WERI-Rb-1 (cell line): ENCODE measurements around the gene DDRGK1.
A peak's percentile ranks its signal among the peaks of the same experiment; 100 is the strongest.

Experiments used
- DNase-seq: peaks from one replicate; pipeline ENCODE4 v3.0.0-alpha.2; 2020
- H3K27ac ChIP-seq: fragments of 250-450 bp; sonication (Bioruptor Pico); 2 replicates; pipeline ENCODE4 v1.5.1; 2020; ENCODE audit warnings: mild to moderate bottlenecking, moderate library complexity
- H3K27me3 ChIP-seq: fragments of 250-450 bp; sonication (Bioruptor Pico); 2 replicates; pipeline ENCODE4 v1.5.1; 2021; ENCODE audit warnings: mild to moderate bottlenecking, low read depth, moderate library complexity; ENCODE audit not compliant: insufficient read depth, severe bottlenecking
- H3K36me3 ChIP-seq: fragments of 250-450 bp; sonication (Bioruptor Pico); 2 replicates; pipeline ENCODE4 v1.5.1; 2020; ENCODE audit warnings: mild to moderate bottlenecking, moderate library complexity
- H3K4me3 ChIP-seq: 2 replicates; pipeline ENCODE4 v1.5.1; 2011; ENCODE audit warnings: low read depth, mild to moderate bottlenecking, control low read depth, low read length
- H3K9me3 ChIP-seq: fragments of 250-450 bp; sonication (Bioruptor Pico); 2 replicates; pipeline ENCODE4 v1.5.1; 2021; ENCODE audit warnings: mild to moderate bottlenecking, moderate library complexity; ENCODE audit not compliant: severe bottlenecking
- TF ChIP-seq, protein P1 (sequence below): IDR thresholded peaks from 2 replicates; pipeline ENCODE4 v1.5.1; 2011; ENCODE audit warnings: low read depth, mild to moderate bottlenecking, control low read depth, inconsistent platforms, low read length

The DDRGK1 gene

DNA sequence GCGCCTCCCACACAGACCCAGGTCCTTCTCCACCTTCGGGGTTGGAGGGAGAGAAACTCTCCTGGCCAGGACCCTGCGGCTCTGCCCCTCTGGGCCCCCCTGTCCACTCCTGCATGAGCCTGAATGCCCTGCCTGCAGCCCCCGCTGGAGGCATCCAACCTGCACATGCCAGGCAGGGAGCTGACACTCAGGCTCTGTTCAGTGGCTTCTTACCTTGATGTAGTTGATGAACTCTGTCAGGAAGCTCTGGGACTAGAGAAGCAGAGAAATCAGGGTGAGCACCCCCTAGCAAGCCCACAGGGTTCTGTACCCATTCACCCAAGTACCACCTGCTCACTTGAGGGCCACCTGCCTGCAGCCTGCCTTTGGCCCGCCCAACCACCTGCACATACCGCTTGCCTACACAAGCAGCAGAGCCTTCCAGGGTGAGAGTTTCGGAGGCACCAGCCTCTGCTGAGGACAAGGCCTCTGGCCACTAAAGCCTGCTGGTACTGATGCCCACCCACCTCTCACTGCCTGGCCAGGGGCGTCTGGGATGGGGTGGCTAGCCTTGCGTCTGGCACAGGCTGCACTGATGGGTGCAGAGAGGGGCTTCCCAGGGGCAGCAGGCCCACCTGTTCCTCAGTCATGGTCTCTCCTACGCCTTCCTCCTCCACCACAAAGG lies 9.7 kb downstream of the DDRGK1 start:
- DNase-seq, result no peak
- no peak overlapping the region for H3K4me3 ChIP-seq
- H3K9me3 ChIP-seq, result no peaks in the 10 kb centered on the region
- TF ChIP-seq, protein P1, sequence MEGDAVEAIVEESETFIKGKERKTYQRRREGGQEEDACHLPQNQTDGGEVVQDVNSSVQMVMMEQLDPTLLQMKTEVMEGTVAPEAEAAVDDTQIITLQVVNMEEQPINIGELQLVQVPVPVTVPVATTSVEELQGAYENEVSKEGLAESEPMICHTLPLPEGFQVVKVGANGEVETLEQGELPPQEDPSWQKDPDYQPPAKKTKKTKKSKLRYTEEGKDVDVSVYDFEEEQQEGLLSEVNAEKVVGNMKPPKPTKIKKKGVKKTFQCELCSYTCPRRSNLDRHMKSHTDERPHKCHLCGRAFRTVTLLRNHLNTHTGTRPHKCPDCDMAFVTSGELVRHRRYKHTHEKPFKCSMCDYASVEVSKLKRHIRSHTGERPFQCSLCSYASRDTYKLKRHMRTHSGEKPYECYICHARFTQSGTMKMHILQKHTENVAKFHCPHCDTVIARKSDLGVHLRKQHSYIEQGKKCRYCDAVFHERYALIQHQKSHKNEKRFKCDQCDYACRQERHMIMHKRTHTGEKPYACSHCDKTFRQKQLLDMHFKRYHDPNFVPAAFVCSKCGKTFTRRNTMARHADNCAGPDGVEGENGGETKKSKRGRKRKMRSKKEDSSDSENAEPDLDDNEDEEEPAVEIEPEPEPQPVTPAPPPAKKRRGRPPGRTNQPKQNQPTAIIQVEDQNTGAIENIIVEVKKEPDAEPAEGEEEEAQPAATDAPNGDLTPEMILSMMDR, result no peak
- no peak overlapping the region for H3K27ac ChIP-seq
- peaks cover 77% of the 10 kb centered on the region for H3K36me3 ChIP-seq
- H3K27me3 ChIP-seq, result no peaks in the 10 kb centered on the region

DNA sequence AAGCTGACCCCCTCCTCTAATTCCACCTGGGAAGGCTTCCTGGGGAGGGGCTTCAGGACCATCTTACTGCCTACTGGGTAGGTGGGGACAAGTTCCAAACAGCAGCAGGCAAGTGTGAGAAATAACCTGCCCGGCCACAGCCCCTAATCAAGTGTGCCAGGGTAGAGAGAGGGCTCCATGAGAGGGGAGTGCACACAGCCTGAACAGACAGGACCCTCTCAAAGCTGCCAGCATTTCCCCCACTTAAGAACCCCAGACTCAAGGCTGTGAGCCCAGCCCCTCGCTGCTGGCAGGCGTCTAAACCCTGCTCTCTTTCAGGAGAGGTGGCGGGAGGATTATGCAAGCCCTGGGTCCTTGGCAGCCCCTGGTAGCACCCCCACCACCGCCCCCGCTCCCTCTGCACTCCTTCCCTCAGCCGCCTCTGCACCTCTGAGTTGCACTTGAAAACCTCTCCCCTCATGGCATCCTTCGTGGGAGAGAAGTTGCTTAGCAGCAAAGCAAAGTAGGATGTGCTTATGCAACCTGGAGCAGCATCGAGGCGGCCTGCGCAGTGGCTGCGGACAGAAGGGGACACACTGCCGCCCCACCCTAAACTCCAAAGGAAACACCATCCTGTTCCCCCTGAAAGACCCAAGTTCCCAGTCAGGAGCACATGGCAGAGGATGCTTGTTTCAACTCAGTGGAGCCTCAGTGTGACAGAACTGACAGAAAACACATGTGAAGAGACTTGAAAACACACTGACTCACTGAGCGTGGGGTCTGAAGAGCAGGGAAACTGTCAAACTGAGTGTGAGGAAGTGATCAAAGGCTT lies 10.5 kb downstream of the DDRGK1 start:
- DNase-seq, result no peak
- Histone ChIP-seq H3K36me3 (peaks cover 74% of the 10 kb centered on the region), H3K4me3 (no peak overlapping the region), H3K9me3 (no peaks in the 10 kb centered on the region), H3K27me3 (no peaks in the 10 kb centered on the region), H3K27ac (no peak overlapping the region)
- TF ChIP-seq, protein P1, result no peak

DNA sequence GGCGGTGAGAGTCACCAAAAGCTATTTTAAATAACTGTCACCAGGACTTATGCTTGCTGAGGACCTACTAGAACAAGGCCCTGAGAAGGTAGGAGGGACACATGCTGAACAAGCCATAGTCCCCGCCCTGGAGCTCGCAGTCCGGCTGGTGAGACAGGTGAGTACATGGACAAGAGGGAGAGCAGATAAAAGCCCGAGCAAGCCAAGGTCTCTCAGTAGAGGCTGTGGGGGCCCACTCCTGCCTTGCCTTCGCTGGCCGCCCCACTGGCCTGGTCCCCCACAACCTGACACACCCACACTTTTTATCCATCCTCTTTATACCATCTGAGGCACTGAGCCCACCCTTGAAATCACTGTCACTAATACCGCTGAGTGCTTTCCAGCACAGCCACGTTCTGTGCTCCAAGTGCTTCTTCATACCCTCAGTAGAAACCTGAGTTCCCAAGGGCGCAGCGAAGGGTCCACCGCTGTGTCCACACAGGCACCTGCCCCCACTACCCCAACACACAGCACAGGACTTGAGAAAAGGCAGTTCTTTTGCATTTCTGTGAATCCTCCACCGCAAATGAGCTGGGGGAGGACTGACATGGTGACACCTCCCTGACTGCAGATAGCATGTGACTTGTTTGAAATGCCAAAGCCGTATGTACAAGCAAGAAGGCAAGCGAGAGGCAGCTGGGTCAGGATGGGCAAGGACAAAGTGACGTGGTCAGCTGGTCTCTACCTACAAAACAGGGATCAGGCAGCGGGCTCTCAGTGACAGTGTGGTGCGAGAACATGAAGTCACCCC lies 12.1 kb downstream of the DDRGK1 start:
- Histone ChIP-seq H3K4me3 (no peak overlapping the region), H3K36me3 (peaks cover 74% of the 10 kb centered on the region), H3K9me3 (no peaks in the 10 kb centered on the region), H3K27ac (no peak overlapping the region), H3K27me3 (no peaks in the 10 kb centered on the region)
- TF ChIP-seq, protein P1, result no peak
- DNase-seq, result no peak

DNA sequence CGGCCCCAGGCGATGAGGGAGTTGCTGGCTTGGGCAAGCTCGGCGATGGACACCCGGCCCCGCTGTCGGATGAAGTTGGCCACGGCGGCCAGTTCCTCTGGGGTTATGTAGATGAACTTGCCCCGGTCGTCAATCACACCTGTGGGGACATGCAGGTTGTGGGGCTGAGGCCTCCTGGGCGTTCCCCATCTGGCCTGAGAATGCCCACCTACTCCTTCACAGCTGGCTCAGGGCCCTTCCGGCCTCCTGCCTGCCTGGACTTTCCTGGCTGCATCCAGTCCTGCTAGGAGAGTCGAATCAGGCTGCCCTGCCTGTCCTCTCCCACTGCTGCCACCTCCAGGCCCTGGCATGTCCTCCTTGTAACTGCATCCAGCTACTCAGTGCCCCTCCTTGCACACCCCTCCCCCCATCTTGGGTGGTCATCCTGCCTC lies 13.8 kb downstream of the DDRGK1 start:
- Histone ChIP-seq H3K9me3 (no peaks in the 10 kb centered on the region), H3K36me3 (peaks cover 61% of the 10 kb centered on the region), H3K27ac (no peak overlapping the region), H3K27me3 (no peaks in the 10 kb centered on the region), H3K4me3 (no peak overlapping the region)
- TF ChIP-seq, protein P1, result peak; percentile 20; the same call in 1 of the 2 replicates
- no peak for DNase-seq

DNA sequence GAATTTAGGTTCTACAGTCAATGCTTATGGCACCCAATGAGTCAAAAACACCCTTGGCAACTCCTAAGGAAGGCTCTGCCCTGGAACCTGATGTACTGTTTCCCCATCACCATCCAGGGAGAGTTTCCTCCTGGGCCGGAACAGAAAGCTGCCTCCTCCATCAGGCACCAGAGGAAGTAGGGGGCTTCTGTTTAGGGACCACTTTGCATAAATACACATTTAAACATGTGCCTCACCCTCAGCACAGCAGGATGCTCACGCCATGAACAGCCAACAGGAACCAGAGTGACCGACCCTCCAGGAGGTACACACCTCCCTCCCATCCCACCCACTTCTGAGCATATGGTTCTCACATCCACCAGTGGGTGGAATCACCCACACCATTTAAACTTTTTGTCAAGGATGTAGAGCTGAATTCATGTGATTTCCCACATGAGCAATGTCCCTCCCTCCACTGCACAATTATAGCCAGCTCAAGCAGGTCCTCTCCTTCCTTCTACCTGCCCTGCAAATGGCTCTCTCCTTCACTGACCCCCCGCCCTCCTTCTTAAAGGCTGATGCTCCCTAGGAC lies 14.8 kb downstream of the DDRGK1 start:
- H3K27ac ChIP-seq, result no peak overlapping the region
- TF ChIP-seq, protein P1, result no peak
- peaks cover 51% of the 10 kb centered on the region for H3K36me3 ChIP-seq
- H3K27me3 ChIP-seq, result no peaks in the 10 kb centered on the region
- no peaks in the 10 kb centered on the region for H3K9me3 ChIP-seq
- DNase-seq, result no peak
- no peak overlapping the region for H3K4me3 ChIP-seq
